Neuronal stem cell (in vitro differentiated cells): ENCODE data around the gene AP2M1.

Experiments
- DNase-seq: peaks from one replicate; pipeline ENCODE4 v3.0.0-alpha.2; 2013; ENCODE audit warnings: low spot score
- H2AFZ ChIP-seq: one replicate; pipeline ENCODE4 v1.6.1; 2013; ENCODE audit warnings: mild to moderate bottlenecking, low read length, inconsistent platforms
- H2AK5ac ChIP-seq: 2 replicates; pipeline ENCODE4 v1.6.1; 2013; ENCODE audit warnings: low read depth, mild to moderate bottlenecking, inconsistent platforms, low read length, moderate library complexity, mixed read lengths
- H2BK120ac ChIP-seq: 2 replicates; pipeline ENCODE4 v1.6.1; 2013; ENCODE audit warnings: low read depth, mild to moderate bottlenecking, inconsistent platforms, low read length, moderate library complexity, mixed read lengths
- H2BK12ac ChIP-seq: one replicate; pipeline ENCODE4 v1.6.1; 2013; ENCODE audit warnings: low read length, inconsistent platforms
- H2BK15ac ChIP-seq: 2 replicates; pipeline ENCODE4 v1.6.1; 2013; ENCODE audit warnings: mild to moderate bottlenecking, low read length, inconsistent platforms, mixed read lengths
- H2BK5ac ChIP-seq: one replicate; pipeline ENCODE4 v1.6.1; 2013; ENCODE audit warnings: inconsistent platforms, mild to moderate bottlenecking, low read length, moderate library complexity
- H3K14ac ChIP-seq: one replicate; pipeline ENCODE4 v1.6.1; 2013; ENCODE audit warnings: low read length, inconsistent platforms
- H3K18ac ChIP-seq: 2 replicates; pipeline ENCODE4 v1.6.1; 2013; ENCODE audit warnings: low read length, inconsistent platforms
- H3K23ac ChIP-seq: 2 replicates; pipeline ENCODE4 v1.6.1; 2013; ENCODE audit warnings: low read depth, mild to moderate bottlenecking, mixed read lengths, low read length, inconsistent platforms; ENCODE audit not compliant: poor library complexity
- H3K27ac ChIP-seq: replicated peaks from 3 replicates; pipeline ENCODE4 v1.5.1; 2013; ENCODE audit warnings: low read length, inconsistent platforms
- H3K27me3 ChIP-seq, 3 experiments: 2 replicates each; pipeline ENCODE4 v1.6.1; 2013; ENCODE audit warnings: low read length in 3 of 3, mild to moderate bottlenecking in 2 of 3, inconsistent platforms in 1 of 3, low read depth in 1 of 3, mixed read lengths in 1 of 3, moderate library complexity in 1 of 3; ENCODE audit not compliant: control insufficient read depth in 3 of 3, insufficient read depth in 3 of 3
- H3K36me3 ChIP-seq, 2 donors: replicated peaks in 1 of 2; 2 replicates each; pipeline ENCODE4 v1.6.1; 2013; ENCODE audit warnings: low read length in 2 of 2; ENCODE audit not compliant: control insufficient read depth in 2 of 2, insufficient read depth in 2 of 2
- H3K4ac ChIP-seq: 2 replicates; pipeline ENCODE4 v1.6.1; 2013; ENCODE audit warnings: inconsistent platforms, mild to moderate bottlenecking, low read length, moderate library complexity
- H3K4me1 ChIP-seq, 2 donors: 1 replicate in 1 of 2; 2 replicates in 1 of 2; pipeline ENCODE4 v1.6.1; 2013; ENCODE audit warnings: low read length in 2 of 2, low read depth in 1 of 2; ENCODE audit not compliant: control insufficient read depth in 2 of 2, insufficient read depth in 1 of 2
- H3K4me2 ChIP-seq: one replicate; pipeline ENCODE4 v1.6.1; 2013; ENCODE audit warnings: mild to moderate bottlenecking, low read length, inconsistent platforms; ENCODE audit not compliant: insufficient read depth, poor library complexity, severe bottlenecking
- H3K4me3 ChIP-seq, 2 donors: 2 replicates each; pipeline ENCODE4 v1.5.1; 2013; ENCODE audit warnings: low read length in 2 of 2, mild to moderate bottlenecking in 2 of 2, inconsistent platforms in 1 of 2, moderate library complexity in 1 of 2
- H3K79me1 ChIP-seq: one replicate; pipeline ENCODE4 v1.6.1; 2013; ENCODE audit warnings: low read depth, mild to moderate bottlenecking, inconsistent platforms, low read length, moderate library complexity
- H3K9ac ChIP-seq: one replicate; pipeline ENCODE4 v1.6.1; 2013; ENCODE audit warnings: mild to moderate bottlenecking, low read depth, low read length, inconsistent platforms; ENCODE audit not compliant: poor library complexity
- H3K9me3 ChIP-seq, 2 donors: replicated peaks in 1 of 2; 2 replicates each; pipeline versions ENCODE3 to v1.6.1; 2013; ENCODE audit warnings: low read length in 2 of 2, mild to moderate bottlenecking in 2 of 2, inconsistent platforms in 1 of 2, low read depth in 1 of 2, mixed read lengths in 1 of 2, moderate library complexity in 1 of 2; ENCODE audit not compliant: control insufficient read depth in 2 of 2, insufficient read depth in 1 of 2
- H4K8ac ChIP-seq: one replicate; pipeline ENCODE4 v1.6.1; 2013; ENCODE audit warnings: low read depth, mild to moderate bottlenecking, inconsistent platforms, low read length, moderate library complexity
- H4K91ac ChIP-seq: one replicate; pipeline ENCODE4 v1.6.1; 2013; ENCODE audit warnings: low read length, low read depth, mild to moderate bottlenecking, inconsistent platforms; ENCODE audit not compliant: poor library complexity
- WGBS, 2 donors: extraction: QIAGEN DNeasy Blood & Tissue Kit; methylation state at CpG; one replicate each; pipeline ENCODE4 v1.1.7; 2013; ENCODE audit warnings: missing lambda C conversion rate in 2 of 2, mixed read lengths in 1 of 2; ENCODE audit not compliant: insufficient read length in 2 of 2, insufficient replicate concordance in 1 of 2; ENCODE audit errors: extremely low coverage in 2 of 2; 5-methylcytosine and 5-hydroxymethylcytosine counted together

Gene AP2M1

GRCh38 chr3:184209146-184209923 is 34.7 kb downstream of the AP2M1 start:
- H2BK15ac ChIP-seq = no peak overlapping the region
- no peaks in the 10 kb centered on the region for H3K36me3 ChIP-seq
- H4K8ac ChIP-seq = no peak overlapping the region
- H2BK12ac ChIP-seq = no peak overlapping the region
- no peak overlapping the region for H4K91ac ChIP-seq
- no peak overlapping the region for H2AFZ ChIP-seq
- no peak for DNase-seq
- no peak overlapping the region for H2BK5ac ChIP-seq
- H3K4ac ChIP-seq = no peak overlapping the region
- no peak overlapping the region for H3K9ac ChIP-seq
- no peaks in the 10 kb centered on the region for H3K9me3 ChIP-seq
- H3K18ac ChIP-seq = no peak overlapping the region
- no peak overlapping the region for H2BK120ac ChIP-seq
- no peak overlapping the region for H2AK5ac ChIP-seq
- H3K4me2 ChIP-seq = no peak overlapping the region
- H3K27me3 ChIP-seq = peaks cover 0 to 14% (median 0%) of the 10 kb centered on the region in 3 experiments
- H3K14ac ChIP-seq = no peak overlapping the region
- no CpG with 5 or more reads among the region's 11 CpGs for whole genome bisulfite sequencing, 2 donors
- H3K4me1 ChIP-seq = peaks cover 0 to 3% of the 10 kb centered on the region in 2 donors
- no peak overlapping the region for H3K27ac ChIP-seq
- H3K79me1 ChIP-seq = no peaks in the 10 kb centered on the region
- H3K23ac ChIP-seq = no peak overlapping the region
- no peak overlapping the region for H3K4me3 ChIP-seq

GRCh38 chr3:184211297-184211696 is 36.6 kb downstream of the AP2M1 start:
- no peaks in the 10 kb centered on the region for H3K9me3 ChIP-seq
- no peak overlapping the region for H2AK5ac ChIP-seq
- H3K18ac ChIP-seq = no peak overlapping the region
- no peaks in the 10 kb centered on the region for H3K79me1 ChIP-seq
- H3K4me3 ChIP-seq = no peak overlapping the region
- no peak overlapping the region for H4K91ac ChIP-seq
- no peak for DNase-seq
- H3K23ac ChIP-seq = no peak overlapping the region
- H3K4me1 ChIP-seq = peaks cover 0 to under 1% of the 10 kb centered on the region in 2 donors
- no peaks in the 10 kb centered on the region for H3K36me3 ChIP-seq
- H2BK120ac ChIP-seq = no peak overlapping the region
- no peak overlapping the region for H3K27ac ChIP-seq
- H2AFZ ChIP-seq = no peak overlapping the region
- peaks cover 0 to 11% (median 0%) of the 10 kb centered on the region in 3 experiments for H3K27me3 ChIP-seq
- H2BK5ac ChIP-seq = no peak overlapping the region
- no peak overlapping the region for H3K14ac ChIP-seq
- no peak overlapping the region for H2BK15ac ChIP-seq
- no CpG with 5 or more reads among the region's 5 CpGs for WGBS, 2 donors
- no peak overlapping the region for H4K8ac ChIP-seq
- H3K9ac ChIP-seq = no peak overlapping the region
- no peak overlapping the region for H3K4ac ChIP-seq
- no peak overlapping the region for H3K4me2 ChIP-seq
- H2BK12ac ChIP-seq = no peak overlapping the region

GRCh38 chr3:184211718-184212117 is 37.1 kb downstream of the AP2M1 start:
- Histone ChIP-seq H2BK5ac (no peak overlapping the region), H3K79me1 (no peaks in the 10 kb centered on the region), H3K9me3 (no peaks in the 10 kb centered on the region), H3K9ac (no peak overlapping the region), H3K4me1 (no peaks in the 10 kb centered on the region), H4K91ac (no peak overlapping the region), H4K8ac (no peak overlapping the region), H3K14ac (no peak overlapping the region), H3K4me3 (no peak overlapping the region), H2BK120ac (no peak overlapping the region), H3K27me3 (peaks cover 0 to 7% (median 0%) of the 10 kb centered on the region in 3 experiments), H2AFZ (no peak overlapping the region), H2AK5ac (no peak overlapping the region), H2BK12ac (no peak overlapping the region), H3K27ac (no peak overlapping the region), H3K18ac (no peak overlapping the region), H3K4ac (no peak overlapping the region), H3K23ac (no peak overlapping the region), H2BK15ac (no peak overlapping the region), H3K4me2 (no peak overlapping the region), H3K36me3 (no peaks in the 10 kb centered on the region)
- no CpG with 5 or more reads among the region's 5 CpGs for WGBS, 2 donors
- DNase-seq = no peak

GRCh38 chr3:184218814-184219213 is 44.2 kb downstream of the AP2M1 start:
- H2AFZ ChIP-seq = no peak overlapping the region
- H3K36me3 ChIP-seq = no peaks in the 10 kb centered on the region
- H3K4me3 ChIP-seq = no peak overlapping the region
- no peaks in the 10 kb centered on the region for H3K79me1 ChIP-seq
- H2BK15ac ChIP-seq = no peak overlapping the region
- H3K9ac ChIP-seq = no peak overlapping the region
- H3K27me3 ChIP-seq = peaks cover 0 to 8% (median 0%) of the 10 kb centered on the region in 3 experiments
- no peak overlapping the region for H2AK5ac ChIP-seq
- H3K14ac ChIP-seq = no peak overlapping the region
- H3K9me3 ChIP-seq = no peaks in the 10 kb centered on the region
- no peaks in the 10 kb centered on the region for H3K4me1 ChIP-seq
- WGBS, 2 donors = no CpG with 5 or more reads among the region's 4 CpGs
- no peak overlapping the region for H2BK120ac ChIP-seq
- H2BK12ac ChIP-seq = no peak overlapping the region
- H3K23ac ChIP-seq = no peak overlapping the region
- H2BK5ac ChIP-seq = no peak overlapping the region
- H3K4ac ChIP-seq = no peak overlapping the region
- no peak overlapping the region for H4K8ac ChIP-seq
- H4K91ac ChIP-seq = no peak overlapping the region
- H3K27ac ChIP-seq = no peak overlapping the region
- no peak overlapping the region for H3K4me2 ChIP-seq
- no peak for DNase-seq
- H3K18ac ChIP-seq = no peak overlapping the region
